DMS53 treated with DMSO at 0.1 percent for 48 hours (cell line): ENCODE measurements around the gene ARL2.

Experiments
- DNase-seq: peaks from one replicate; lab custom pipeline; 2025; ENCODE audit not compliant: unreplicated experiment; lab: John Stamatoyannopoulos, UW

Gene ARL2

DNA sequence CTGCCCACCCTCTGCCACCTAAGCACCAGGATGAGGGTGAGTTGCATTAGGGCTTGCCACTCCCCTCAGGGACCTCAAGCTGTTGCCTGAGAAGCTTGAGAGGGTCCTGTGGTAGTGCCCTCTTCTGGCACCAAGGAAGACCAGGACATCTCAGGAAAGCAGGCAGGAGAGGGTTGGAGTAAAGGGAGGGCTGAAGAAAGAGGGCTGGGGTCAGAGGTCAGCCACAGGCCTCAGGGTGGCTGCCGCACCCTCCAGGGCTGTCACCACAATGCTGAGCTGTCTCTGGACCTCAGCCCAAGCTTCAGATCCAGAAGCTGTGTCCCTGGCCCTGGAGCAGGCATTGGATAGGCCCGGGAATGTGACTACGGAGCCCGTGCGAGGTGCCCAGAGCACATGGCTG lies 31.1 kb downstream of the ARL2 start:
- no peak for DNase-seq

DNA sequence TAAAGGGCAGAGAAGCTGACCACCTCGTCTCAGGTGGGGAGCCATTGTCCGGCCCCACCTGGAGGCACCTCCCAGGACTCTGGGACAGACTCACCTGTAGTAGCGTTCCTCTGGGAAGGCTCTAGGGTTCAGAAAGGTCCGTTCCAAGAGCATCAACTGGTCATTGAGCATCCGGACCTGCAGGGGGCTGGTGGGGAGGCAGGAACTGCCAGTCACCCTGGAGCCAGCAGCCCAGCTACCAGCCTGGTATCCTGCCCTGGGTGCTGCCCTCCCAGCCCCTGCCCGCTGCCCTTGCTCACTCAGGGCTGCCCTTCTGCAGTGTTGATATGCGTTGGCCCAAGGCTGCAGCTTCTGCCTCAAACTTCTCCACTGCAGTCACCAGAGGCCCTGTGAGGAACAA lies 31.8 kb downstream of the ARL2 start:
- no peak for DNase-seq

DNA sequence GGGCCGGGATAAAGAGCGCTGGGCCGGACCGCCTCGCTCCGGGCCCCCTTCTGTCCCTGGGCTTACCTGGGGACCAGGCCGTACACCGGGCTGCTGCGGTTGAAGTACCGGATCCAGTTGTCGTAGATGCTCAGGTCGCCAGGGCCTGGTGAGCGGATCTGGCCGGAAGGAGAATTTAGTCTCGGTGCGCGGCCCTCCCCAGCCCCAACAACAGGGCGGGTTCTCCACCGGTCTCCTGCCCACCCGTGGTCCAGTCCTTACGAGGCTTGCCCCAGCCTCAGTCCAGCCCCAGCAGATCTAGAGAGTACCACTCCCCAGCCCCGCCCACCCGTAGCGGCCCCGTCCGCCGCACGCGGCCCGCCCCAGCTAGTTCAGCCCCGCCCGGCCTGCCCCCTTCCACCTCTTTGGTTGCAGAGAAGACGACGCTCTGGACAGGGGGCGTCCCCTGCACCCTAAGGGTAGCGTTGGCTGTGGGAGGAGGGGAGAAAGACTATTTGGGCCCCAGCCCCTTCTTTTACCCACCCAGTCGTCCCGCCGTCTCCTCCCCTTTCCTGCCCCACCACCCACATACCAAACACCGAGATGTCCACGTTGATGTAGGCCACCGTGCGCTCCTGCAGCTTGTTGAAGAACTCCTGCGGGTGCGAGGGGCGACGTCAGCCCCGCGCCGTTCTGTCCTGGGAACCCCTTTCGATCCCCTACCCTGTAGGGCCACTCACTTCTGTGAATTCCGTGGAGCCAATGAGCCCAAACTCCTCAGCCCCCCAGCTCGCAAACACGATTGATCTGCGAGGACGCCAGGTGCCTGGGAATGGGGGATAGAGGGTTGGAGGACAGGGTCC lies 33.8 kb downstream of the ARL2 start:
- DNase-seq, result no peak

DNA sequence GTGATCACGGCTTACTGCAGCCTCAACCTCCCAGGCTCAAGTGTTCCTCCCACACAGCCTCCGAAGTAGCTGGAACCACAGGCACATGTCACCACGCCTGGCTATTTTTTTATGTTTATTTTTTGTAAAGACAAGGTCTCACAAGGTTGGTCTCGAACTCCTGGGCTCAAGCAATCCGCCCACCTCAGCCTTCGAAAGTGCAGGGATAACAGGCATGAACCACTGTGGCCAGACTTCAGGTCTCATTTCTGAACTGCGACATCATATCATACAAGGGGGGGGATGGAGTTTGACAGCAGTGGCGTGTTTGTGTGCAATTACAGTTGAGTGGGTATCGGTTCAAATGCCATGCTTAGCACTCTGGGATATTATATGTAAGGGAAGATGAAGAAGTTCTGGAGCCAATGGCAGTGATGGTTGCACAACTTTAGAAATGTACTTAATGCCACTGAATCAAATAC lies 37.5 kb downstream of the ARL2 start:
- no peak for DNase-seq

DNA sequence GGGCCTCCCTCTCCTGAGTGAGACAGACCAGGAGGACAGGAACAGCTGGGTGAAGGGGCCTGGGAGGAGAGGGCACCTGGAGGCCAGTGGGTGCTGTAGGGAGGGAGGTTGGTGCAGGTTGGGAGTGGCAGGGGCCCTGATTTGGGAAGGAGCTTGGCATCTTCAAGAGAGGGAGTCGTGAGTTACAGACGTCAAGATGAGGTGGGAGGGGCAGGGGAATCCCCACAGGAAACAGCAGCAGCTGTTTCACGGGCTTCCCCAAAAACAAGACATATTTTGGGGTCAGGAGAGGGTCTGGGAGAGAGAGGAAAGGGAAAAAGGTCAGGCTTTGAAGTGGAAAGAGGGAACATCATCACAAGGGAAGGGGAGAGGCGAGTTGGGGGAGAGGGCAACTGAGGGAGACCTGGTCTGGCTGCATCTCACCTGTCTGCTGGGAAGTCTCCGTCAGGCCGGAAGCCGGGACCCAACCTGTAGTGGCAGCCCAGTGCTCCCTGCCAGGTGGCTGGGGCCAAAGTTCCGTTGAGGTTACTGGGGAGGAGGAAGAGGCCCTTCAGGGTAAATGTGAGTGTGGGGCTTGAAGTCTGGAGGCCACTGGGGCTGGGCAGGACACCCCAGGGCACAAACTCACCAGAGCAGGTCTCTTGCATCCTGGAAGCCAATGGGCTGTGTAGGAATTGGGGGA lies 40.0 kb downstream of the ARL2 start:
- DNase-seq, result no peak

DNA sequence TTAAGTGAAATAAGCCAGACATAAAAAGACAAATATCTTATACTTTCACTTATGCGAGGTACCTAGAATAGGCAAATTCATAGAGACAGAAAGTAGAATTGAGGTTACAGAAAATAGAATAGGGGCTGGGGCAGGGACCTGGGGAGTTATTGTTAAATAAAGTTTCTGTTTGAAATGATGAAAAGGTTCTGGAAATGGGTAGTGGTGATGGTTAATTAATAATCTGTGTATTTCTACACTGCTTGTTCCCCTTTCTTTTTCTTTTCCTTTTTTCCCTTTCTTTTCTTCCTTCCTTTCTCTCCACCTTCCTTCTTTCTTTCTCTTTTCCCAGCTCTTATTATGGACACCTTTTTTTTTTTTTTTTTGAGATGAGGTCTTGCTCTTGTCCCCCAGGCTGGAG lies 41.6 kb downstream of the ARL2 start:
- no peak for DNase-seq

DNA sequence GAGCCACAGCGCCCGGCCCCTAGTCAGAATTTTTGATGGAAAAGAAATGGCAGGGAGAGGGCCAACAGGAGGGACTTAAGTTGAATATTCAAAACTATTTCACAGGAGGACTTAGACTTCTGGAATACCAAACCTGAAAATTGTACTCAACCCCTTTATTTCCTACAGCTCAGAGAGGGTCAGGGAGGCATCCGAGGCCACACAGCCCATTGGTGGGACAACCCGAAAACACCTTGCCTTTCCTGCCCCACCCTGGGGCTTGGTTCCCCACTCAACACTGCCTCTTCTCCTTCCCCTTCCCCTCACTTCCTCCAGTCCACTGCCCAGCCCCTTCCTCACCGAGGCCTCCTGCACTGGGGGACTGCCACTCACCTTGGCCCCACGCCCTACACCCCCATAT lies 43.0 kb downstream of the ARL2 start:
- DNase-seq, result no peak

DNA sequence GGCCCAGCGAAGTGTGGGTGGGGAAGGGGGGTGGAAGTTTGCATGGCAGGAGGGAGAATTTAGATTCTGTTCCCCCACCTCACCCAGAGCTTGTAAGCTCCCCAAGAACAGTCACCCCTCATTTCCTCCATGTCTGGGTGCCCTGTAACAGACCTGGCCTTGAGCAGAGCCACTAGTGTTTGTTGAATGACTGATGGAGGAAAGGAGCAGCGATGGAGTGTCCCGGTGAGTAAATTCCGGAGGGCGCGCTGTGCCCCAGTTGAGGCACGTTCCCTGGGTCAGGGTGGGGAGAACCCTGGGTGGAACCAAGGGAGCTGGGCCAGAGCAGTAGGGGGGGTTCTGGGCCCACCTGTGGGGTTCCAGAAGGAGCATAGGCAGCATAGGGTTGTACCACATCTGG lies 43.6 kb downstream of the ARL2 start:
- DNase-seq, result no peak

DNA sequence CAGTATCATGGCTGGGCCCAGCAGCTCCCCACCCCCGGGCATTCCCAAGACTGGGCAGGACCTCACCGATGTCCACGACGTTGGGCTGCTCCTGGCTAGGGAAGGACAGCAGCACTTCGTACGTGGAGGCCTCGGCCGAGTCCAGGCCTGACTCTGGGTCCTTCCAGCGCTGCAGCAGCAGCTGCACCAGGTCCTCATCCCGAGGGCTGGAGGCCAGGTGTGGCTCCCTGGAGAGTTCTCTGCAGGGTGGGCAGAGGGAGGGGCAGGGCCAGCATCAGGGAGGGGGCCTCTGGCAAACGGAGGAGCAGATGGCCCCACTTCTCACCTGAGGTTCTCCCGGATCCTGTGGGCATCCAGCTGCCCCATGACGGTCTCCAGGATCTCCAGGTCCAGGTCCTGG lies 44.1 kb downstream of the ARL2 start:
- DNase-seq, result no peak

DNA sequence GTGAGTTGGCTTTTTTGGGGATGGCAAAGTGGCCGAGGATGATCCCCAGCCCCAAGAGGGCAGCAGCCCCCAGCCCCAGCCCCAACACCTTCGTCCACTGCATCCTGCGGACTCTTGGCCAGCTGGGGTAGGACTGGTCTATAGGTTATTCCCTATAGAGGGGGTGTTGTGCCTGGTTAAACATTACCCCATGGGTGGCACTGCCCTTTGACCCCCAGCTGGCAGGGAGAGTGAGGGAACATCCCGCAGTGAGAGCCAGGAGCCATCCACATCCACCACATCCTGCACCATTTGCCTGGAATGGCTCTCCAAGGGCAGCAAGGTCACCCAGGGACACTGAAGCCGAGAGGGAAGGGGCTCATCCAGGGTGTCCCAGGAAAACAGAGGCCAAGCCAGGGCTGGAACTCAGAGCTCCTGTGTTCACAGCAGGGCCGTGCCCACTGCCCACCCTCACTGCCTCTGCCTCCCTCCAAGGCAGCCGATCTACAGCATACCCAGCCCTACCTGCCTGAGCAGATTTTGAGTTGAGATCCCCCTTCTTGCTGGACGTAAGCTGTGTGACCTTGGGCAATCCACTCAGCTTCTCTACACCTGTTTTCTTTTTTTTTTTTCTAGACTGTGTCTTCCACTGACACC lies 44.6 kb downstream of the ARL2 start, which contains the start of gene NAALADL1:
NAALADL1 (minus strand) TSS at position 135 of the 636 bp plus-strand sequence; CDS start at position 103, 32 bp downstream.
- DNase-seq, result no peak

DNA sequence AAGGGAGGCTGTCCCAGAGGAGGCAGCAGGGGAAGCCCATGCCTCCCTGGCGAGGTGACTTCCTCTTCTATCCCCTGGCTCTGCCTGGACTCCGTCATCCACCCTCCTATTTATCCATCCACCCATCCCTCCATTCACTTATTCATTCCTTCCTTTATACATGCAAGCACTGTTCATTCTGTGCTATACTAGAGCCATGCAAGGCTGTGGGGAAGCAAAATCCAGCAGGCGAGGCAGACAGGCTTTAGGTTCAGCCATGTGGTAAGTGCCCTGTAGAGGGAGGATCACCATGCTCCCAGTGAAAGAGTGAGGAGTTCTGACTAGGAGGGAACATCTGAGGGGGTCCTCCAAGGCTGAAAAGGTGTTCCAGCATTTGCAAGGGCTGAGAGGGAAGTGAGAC lies 45.6 kb downstream of the ARL2 start:
- DNase-seq, result no peak

DNA sequence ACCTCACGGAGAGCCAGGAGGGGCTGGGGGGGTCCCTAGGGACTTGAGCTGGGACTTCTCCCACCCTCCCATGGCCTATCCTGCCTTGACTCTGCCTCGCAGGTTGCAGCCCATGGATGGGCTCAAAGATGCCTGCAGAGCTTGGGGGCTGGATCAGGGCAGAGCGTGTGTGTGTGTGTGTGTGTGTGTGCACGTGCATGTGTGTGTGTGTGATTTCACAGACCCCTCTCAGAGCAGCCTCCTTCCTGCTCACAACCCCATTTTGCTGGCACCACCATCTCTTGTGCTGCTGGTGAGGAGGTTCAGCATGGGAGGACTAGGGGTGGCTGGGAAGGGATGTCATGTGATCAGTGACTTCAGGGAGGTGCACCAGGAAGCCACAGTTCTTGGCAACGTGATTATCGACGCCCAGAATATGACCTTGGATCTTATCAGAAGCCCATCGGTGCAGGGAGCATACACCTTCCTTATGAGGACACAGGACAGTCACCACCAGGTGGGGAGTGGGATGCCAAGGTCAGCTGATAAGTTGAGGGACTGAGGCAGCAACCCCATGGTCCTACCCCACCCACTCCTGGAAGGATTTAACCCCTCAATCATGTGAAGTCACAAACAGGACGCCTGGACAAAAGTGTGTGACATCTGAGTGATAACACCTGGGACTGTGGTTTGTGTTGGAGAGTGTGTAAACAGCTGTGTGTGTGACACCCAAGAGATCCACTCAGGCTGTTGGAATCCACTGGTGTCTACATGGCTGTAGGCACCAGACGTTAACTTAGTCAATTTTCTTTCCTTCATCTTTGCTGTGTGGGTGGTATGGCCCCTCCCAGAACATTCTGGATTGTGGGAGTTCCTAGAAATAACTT lies 46.2 kb downstream of the ARL2 start:
- DNase-seq, result no peak

DNA sequence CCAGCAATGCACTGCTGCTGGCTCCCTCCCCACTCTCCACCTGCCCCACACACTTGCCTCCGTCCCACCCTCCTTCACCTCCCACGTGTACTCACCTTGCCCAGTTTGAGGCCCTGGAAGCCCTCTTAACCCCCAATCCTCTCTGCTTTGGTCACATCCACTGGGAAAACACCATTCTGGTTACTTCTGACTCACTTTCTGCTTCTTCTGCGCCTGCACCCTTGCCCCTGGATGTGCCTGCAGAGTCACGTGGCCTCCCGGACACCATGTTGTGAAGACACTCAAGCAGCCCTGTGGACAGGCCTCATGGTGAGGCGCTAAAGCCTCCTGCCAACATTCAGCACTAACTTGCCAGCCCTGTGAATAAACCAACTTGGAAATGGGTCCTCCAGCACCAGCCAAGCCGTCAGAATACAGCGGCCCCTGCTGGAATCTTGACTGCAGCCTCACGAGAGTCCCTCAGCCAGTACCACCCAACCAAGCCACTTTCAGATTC lies 47.0 kb downstream of the ARL2 start:
- DNase-seq, result no peak

DNA sequence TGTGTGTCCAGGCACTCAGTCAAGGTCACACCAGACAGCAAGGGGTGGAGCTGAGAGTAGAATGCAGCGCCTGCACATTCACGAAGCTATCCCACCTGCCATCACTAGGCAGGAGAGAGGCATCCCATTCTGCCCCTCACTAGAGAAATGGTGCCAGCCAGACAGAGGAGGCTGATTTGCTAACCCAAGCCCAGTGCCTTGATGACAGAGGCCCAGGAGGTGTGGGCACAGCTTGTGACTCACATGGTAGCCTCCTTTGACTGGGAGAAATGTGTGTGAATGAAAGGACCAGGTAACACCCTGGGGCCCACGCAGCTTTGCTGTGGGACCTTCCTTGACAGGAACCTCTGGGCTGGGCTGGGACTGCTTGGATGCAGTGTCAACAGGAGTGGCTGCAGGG lies 49.6 kb downstream of the ARL2 start:
- no peak for DNase-seq

DNA sequence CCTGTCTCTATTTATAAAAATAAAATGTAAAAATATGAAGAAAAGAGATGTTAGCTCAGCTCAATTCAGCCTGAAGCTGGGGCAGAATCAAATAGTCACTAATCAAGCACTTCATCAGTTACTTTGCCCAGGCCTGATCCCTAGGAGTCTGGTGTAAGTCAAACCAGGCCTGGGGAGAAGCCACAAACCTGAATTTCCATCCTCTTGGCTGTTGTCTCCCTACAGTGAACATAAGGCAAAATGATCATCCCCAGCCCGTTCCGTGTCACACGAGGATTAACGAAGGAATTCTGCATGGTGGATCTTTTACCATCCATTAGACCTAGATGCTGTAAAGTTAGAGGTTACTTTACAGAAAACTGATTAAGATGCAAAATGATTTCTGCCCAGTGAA lies 50.9 kb downstream of the ARL2 start:
- DNase-seq, result no peak

DNA sequence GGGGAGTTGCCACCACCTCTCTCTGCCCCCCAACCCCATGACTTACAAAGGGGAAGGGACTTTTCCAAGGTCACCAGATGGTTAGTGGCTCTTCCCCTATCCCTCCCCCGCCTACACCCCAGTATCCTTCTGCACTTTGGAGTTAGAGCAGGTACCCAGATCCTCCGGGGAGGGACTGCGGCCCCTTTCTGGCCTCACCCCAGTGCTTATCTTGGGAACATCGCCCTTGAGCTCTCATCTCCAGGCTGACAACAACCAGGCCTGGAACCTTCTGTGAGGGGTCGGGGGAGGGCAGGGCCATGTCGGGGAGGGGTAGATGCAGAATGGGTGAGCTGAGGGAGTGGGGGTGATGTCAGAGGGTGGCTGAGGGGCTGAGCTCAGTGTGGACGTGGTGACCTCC lies 51.9 kb downstream of the ARL2 start:
- no peak for DNase-seq

DNA sequence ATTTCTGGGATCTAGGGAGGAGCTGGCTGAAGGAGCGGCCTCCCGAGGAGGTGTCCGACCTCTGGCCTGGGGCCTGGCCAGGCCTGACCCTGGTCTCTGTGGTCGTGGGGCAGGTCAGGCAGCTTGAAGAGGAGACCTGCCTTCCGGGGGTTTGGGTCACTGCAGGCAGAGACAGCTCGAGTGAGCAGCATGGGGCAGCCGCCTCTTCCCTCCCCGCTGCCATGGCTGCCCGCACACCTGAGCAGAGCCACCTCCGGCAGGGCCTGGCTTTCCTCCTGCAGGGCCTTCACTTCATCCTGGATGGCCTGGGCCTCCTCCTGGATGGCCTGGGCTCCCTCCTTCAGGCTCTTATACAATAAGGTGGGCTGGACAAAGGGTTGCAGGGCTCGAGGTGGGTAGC lies 52.4 kb downstream of the ARL2 start:
- no peak for DNase-seq

DNA sequence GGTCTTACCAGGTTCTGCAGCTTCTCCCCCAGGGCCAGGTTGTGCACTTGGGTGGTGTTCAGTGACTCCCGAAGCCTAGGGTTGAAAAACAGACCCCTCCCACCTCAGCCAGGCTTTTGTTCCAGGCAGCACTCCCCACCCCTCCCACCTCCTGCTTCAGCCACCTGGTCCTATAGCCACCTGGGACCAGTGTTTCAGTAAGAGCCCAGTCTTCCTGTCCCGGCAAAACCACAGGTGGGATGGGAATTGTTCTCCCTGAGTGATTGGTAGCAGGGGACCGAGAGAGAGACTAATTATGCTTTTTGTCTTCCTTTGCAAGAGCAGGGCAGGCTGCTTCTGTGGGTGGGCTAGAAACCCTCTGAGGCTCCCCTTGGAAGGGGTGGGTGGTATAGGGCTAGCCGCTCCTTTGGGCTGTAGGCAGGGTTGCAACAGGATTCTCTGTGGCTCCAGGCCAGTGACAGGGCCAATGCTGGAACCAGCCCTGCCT lies 52.9 kb downstream of the ARL2 start:
- no peak for DNase-seq

DNA sequence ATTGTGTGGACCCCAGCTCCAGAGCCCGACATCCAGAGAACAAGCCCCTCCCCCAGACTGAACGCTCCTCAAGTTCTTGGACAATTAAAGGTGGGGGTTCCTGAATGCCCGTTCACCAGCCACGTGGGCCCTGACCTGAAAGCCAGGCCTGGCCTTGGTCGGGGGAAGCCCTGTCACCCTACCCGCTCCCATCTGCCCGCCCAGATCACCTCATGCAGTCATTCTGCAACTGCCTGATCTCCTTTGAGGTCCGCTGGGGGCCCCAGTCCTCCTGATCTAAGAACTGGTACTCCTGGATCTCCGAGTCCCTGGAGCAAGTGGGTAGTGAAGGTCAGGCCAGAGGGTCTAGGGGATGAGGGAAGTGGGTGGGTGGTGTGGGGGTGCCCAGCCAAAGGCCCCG lies 53.5 kb downstream of the ARL2 start:
- no peak for DNase-seq

DNA sequence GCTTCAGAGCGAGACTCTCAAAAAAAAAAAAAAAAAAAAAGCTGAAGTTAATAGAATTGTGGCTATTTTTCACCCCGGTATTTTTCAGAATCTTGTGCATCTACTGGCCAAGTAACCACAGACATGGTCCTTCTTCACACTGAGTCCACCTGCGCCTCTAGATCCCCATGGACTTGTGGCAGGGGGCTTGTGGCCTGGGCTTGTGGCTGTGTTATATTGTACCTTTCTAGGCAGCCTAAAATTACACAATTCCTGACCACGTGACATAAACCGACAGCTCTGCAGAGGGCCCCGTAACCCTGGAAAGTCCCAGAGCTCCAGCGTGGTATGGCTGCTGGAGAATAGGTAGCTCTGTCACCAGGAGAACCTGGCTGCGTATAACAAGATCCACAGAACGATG lies 55.3 kb downstream of the ARL2 start:
- no peak for DNase-seq
